ENCODE measurements around the gene ZFYVE28.

ZFYVE28 gene

DNA sequence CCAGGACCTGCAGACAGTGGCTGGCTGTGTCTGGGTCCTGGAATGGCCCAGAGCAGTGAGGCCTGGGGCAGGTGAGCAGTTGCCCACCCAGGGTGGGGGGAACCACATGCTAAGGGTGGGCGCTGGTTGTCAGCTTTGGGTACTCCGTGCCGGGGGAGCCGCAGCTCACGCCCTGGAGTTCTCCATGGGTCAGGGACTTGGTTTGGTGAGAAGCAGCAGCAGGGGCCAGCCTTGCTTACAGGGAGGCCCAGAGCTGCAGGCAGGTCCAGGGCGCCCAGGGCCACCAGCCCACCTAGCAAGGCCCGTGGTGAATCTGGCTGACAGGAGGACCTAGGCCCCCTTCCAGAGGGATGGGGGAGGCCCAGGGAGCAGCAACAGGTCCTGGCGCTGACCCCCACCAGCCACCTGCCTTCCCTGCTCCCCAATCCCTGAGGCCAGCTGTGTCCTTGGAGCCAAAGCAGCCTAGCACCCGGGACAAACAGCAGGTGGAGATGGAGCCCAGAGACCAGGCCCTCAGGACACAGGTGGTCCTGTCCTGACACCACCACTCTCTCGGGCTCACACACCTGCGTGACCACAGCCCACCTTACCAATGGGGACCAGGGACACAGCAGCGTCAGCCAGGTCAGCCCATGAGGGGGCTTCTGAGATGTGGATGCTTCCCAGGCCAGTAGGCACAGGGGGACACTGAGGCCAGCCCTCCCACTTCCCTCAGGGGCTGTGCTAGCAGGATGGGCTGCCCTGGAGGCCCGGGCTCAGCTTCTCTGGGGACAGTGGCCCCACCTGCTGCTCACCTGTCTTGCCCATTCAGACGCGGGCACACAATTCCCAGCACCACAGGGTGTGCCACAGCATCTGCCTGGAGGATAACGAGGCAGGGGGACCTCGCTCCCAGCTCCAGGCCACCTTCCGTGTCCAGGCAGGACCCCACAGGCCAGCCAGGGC, 160.1 kb downstream of the ZFYVE28 start:
- DNase-seq (ENCODE audit: low spot score) = no peak

DNA sequence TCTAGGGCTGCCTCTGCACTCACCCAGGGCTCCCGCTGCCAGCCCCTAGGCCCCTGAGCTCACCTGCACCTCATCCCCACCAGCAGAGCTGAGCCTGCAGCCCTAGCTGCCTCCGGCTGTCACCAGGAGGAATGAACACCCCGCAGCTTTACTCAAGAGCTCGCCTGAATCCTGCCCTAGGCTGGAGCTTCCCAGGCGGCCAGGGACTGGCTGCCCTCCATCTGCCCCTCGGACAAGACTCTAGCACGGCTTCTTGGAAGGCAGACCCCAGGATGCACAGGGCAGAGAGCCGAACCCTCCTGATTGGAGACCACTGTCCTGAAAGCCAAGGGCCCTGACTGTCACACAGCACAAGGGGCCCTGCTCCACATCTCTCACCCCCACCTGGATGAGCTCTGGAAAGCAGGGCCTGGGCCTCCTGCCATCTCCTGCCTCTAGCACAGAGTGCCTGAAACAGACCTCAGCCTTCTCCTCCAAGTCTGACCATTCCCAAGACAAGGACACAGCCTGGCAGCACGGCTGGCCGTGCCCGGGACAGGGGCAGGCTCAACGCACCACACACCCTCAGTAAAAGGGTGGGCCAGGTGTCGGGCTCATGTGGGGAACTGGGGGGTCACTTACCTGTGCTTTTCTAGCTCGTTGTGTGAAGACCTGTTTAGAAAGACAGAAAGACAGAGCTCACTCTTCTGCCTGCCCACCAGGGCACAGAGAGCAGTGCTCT, 160.9 kb downstream of the ZFYVE28 start:
- no peak for DNase-seq (ENCODE audit: low spot score)

DNA sequence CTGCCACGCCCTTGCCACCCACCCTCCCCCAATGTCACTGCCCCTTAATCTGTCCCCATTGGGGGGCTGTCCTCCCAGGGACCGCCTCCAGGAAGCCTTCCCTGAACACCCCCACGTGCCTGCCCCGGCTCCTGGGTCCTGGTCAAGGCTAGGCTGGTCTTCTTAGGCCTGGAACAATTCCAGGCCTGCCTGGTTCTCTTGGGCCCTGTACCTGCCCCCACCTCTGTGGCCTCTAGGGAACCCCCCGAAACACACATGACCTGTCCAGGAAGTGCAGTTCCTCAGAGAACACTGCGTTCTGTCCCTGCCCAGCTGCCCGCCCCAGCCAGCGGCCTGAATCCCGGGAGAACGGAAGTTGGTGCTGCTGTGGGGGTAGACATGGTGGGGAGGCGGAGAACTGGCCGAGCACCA, 161.7 kb downstream of the ZFYVE28 start:
- no peak for DNase-seq (ENCODE audit: low spot score)

DNA sequence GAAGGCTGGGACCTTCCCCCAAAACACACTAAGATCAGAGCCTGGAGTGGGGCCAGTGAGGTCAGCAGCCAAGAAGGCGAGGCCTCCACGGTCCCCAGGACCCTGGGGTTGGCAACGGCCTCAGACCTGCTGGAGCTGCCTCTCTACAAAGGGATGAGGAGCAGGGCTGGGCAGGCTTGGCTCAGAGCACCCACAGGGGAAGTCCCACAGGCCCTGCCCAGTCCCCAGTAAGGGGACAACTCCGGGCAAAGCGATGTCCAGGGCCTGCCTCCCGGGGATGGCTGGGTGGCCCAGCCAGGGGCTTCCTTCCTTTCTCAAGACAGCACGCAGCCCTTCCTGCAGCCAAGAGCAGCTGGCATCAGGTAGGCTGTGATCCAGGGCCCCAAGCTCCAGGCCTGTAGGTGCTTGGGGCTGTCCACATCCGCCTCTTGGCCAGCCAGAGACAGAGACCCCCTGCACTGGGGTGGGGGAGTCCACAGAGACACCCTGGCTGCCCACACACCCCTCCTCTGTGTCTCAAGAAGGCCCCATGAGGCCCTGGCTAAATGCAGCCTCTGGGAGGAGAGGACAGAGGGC, 162.2 kb downstream of the ZFYVE28 start:
- no peak for DNase-seq (ENCODE audit: low spot score)

DNA sequence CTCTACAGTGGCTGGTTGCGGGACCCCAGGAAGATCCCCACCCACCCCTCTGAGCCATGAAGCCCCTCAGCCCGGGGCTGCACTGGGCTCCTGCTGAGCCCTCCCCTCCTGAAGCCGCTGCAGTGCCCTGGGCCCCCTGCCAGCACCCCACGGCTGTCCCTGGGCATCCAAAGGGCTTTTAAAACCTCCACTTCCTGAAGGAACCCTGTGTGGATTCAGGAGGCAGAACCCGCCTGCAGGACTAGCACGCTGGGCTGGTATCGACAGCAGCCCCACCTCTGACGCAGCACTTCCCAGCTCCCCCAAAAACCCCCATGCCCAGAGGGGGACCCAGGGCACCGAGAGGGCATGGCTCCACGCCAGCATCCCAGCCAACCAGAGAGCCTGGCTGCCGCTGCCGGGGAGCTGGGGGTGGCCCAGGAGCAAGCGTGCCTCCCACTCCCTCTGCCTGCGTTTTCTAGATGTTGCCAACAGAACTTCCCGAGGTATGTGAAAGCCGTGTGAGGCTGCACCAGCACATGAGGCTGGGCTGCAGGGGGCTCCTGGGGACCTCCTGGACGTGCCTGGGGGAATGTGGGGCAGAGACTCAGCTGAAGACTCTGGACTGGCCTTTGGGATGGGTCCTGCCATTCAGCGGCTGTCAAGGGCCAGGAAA, 162.8 kb downstream of the ZFYVE28 start:
- no peak for DNase-seq (ENCODE audit: low spot score)

DNA sequence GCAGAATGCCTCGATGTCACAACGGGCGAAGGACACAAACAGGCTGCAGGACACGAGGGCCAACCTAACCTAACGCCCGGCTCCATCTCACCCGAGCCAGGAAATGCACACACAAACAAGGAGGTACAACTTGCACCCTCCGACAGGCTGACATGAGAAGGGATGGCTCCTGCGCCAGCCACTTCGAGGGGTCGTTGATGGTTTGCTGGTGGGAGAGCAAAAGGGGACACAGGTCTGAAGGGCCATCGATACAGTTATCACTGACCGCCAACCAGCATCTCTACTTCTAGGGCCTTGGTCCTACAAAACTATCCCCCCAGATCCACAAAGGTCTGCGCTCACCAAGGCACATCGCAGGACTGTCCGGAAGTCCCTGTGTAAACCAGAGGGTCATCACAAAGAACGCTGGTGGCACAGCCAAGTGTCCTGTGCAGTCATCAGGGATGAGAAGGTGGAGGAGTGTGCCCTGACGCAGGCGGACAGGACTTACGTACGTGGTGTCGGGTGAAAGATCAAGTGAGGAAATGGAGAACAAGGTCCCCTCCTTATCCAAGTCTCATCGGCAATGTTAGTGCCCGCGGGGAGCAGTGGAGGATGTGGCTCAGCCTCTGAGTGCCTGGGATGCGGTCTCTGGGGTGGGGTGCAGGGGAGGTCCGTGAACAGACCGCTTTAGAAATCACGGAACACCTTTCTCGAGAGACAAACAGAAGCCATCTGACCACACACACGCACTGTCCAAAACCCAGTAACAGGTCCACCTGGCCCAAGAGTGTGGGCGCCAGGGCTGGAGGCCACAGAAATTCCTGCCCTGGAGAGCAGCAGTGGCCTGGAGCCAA, 163.6 kb downstream of the ZFYVE28 start:
- no peak for DNase-seq (ENCODE audit: low spot score)

DNA sequence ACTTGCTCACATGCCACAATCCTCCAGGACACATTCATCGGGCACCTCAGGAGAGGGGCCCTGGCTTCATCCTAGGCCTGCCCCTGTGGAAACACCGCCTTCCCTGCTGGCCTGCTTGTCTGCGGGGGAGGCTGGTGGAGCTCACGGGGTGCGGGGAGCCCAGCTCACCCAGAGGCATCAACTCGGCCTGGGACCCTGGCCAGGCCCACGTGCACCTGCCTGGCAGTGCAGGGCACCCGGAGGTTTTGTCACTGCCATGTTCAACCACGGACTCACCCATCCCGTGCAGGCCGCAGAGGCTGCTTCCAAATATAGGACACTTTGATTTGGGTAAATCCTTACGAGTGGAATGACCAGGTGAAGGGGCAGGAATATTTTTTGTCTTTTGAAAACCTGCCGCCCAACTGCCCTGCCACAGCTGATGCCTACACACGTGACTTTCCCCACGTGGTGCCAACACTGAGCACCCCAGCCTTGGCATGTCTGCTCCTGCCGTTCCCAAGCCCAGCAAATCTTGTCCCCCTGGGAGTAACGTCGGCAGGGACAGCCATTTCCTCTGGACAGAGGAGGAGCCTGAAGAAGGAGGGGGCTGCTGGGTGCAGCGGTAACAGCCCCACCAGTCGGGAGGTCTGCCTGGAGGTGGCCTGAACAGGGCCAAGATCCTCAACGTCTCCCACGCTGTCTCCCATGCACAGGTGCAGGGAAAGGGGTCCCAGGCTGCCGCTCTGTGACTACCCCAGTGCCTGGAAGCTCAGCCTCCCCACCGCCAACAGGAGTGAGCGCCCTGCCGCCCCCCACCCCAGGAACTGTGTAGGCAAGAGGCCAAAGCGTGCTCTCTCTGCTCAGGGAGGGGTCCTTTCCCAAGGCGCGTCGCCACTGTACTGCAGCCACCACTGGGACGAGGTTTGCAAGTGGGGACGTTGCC, 165.0 kb downstream of the ZFYVE28 start:
- DNase-seq (ENCODE audit: low spot score) = no peak

DNA sequence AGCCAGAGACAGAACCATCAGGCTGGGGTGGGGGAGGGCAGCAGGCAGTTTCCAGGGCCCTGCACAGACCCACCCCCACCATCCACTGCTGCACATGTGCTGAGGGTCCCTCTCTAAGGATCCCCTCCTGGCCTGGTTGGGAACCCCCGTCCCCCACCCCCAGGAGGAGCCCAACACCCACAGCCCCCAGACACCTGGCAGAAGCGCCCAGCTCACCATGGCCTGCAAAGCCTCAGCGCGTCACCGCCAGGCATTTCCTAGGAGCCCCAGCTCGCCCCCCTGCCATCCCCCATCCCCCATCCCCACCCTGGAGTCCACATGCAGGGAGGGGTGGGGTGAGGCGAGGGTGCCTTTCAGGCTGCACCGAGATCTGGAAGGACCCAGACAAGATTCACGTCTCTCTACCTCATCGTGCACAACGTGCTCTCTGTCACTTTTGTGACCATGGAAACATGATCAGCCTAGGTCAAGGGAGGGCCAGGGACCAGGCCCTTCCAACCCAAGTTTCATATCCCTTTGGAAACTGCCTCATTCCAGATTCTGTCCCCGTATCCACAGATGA, 165.8 kb downstream of the ZFYVE28 start:
- no peak for DNase-seq (ENCODE audit: low spot score)

DNA sequence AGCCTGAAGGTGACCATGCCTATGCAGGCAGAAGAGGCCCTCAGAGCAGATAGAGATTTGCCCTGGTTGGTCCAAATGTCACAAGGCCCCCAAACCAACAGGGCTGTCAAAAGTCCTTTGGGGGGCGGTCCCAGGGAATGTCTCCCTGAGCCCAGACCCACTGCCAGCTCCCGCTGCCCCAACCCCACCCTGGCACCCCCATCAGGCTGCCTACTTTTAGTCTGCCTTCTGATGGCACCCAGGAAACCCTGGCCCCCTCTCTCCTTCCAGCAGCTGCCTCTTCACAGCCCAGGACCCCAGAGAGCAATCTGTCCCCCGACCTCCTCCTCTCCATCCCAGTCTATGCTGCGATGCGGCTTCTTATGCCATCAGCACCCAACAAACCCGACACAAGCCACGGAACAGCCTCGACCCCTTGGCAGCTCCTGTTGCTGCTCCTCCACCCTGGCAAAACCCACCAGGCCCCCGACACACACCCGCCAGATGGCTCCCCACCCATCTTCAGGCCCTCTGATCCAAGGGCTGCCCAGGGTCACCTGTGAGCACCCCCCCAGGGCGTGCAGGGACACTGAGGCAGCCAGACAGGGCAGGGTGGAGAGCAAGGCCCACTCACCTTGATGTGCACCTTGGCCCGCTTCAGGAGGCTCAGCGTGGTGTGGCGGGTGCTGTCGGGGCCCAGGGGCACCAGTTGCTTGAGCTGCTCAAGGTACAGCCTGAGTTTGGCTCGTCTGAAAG, 166.5 kb downstream of the ZFYVE28 start:
- no peak for DNase-seq (ENCODE audit: low spot score)

DNA sequence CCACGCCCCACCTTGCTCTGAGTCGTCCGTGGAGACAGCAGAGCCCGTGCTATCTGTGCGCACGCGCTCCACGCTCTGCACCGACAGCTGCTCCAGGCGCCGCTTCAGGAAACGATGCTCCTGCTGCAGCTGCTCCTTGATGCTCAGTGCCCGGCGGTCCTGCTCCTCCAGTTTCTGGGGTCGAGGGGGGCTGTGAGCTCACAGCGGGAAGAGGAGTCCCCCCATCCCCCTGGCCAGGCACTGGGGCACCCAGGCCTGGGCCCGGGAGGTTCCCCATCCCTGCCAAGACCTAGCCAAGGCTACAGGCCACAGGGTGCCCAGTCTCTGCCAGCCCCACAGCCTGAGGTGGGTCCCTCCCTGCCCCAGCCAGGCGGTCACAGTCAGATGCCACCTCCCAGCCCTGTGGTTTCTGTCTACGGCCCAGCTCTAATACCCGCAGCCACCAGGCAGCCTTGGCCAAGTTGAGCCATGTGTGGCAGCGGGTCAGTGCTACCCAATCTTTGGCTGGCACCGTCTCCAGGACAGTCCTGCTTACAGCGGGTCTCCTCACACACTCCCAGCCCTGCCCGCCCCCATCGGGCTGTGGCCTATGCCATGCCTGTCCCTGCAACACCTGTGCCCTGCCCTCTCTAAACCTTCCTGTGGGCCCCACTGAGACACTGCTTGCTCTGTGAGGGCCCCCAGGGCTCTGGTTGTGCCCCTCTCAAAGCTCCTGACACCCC, 167.2 kb downstream of the ZFYVE28 start:
- no peak for DNase-seq (ENCODE audit: low spot score)

DNA sequence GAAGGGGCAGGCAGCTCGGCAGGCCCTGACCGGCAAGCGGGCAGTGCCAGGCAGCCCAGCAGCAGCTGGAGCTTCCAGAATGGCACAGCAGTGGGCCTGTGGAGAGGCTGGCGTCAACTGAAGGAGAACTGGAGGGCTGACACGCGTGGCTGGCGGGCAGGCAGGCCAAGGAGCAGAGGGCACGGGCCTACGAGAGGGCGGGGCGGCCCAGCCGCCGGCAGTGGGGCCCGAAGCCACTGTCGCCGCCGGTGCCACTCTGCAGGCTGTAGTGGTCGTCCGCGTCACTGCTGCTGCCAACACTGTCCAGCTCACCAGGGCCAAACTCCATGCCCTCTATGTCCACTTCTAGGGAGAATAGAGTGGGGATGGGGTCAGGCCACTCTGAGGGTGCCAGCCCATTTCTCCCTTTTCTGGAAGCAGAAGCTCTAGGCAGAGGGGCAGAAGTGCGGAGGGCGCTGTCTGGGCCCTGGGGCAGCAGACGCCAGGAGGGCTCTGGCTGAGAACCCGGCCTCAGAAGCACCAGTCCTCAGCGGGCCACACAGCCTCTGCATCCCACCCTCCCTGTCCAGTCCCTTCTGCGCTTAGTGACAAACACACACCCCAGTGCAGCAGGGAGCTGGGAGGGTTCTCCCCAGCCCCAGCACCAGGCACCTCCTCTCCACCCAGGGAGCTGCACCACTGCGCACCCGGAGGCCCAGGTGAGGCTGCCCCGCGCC, 167.9 kb downstream of the ZFYVE28 start:
- no peak for DNase-seq (ENCODE audit: low spot score)

DNA sequence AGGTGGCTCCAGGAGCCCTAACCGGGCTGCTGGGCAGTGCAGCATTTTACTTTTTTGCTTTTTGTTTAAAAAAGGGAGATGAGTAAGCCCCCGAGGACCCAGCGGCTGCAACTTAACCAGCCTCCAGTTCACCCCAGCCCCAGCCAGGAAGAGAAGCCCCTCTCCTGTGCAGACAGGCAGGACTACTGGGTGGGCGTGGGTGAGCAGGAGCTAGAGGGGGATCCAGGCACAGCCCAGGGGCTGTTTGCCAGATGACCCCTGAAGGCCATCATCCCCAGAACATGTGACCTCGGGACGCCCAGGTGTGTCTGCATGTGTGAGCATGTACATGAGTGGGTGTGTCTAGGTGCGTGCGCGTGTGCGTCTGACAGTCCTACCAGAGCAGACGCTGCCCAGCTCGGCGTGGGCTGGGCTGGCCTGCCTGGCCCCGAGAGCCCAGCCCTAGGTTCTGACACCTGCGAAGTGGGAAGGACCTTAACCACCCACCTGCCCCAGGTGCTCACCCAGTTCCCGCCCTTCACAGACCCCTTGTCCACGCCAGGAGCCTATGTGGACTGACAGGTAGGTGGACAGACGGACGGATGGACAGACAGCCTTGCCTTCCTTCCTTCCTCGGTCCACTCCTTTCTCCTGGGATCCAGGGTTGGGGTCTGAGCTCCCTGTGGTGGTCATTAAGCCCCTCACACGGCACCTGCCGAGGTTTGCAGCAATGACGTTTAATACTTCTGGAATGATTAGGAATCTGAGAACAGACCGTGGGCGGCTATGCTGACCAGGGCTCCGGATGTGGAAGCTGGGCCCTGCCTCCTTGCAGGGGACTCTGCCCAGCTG, 168.7 kb downstream of the ZFYVE28 start:
- DNase-seq (ENCODE audit: low spot score) = no peak

DNA sequence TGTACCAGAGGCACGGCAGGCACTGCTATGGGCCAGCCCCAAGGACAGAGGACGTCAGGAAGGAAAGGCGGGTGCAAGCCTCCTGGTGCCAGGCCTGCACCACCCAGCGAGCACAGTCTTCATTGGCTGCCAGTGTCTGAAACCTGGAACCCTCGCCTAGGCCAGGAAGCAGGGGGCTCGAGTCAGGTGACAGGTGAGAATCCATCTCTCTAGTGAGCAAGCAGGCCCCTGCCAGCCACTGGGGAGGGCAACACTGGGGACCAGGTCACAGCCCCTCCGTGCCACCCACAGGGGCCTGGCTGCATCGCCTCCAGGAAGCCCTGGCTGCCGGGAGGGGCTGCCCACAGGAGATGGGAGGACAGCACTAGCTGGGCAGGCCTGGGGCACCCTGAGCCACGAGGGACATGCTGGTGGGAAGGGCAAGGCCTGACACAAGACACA, 169.6 kb downstream of the ZFYVE28 start:
- no peak for DNase-seq (ENCODE audit: low spot score)

DNA sequence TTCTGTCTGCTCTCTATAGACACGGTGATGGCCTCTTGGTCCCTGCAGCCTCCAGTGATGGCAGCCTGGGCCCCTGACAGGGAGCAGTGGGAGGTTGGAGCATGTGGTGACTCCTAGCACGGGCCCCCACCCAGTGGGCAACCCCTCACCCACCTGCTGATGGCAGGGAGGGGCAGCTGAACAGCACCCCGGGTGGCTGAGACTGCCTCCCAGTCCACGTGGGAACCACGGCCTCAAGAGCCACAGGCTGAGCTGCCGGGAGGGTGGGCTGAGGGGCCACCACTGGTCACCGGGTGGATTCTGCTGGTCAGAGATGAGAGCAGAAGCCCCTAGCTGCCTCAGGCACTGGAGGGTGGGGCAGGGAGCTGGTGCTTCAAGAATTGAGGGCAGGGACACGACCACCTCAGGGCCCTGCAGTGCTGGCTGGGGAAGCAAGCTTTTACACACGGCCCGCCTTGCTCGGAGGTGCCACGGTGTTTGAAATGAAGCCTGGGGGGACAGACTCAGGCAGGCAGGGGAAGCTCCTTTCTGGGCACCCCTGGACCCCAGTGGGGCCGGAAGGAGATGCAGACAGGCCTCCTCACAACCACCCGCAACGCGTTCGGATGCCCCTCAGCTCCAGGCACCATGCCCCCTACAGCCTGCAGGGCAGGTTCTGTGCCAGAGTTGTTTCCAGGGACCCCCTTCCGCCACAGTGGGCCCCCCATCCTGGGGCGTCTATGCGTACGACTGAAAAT, 170.2 kb downstream of the ZFYVE28 start:
- no peak for DNase-seq (ENCODE audit: low spot score)

DNA sequence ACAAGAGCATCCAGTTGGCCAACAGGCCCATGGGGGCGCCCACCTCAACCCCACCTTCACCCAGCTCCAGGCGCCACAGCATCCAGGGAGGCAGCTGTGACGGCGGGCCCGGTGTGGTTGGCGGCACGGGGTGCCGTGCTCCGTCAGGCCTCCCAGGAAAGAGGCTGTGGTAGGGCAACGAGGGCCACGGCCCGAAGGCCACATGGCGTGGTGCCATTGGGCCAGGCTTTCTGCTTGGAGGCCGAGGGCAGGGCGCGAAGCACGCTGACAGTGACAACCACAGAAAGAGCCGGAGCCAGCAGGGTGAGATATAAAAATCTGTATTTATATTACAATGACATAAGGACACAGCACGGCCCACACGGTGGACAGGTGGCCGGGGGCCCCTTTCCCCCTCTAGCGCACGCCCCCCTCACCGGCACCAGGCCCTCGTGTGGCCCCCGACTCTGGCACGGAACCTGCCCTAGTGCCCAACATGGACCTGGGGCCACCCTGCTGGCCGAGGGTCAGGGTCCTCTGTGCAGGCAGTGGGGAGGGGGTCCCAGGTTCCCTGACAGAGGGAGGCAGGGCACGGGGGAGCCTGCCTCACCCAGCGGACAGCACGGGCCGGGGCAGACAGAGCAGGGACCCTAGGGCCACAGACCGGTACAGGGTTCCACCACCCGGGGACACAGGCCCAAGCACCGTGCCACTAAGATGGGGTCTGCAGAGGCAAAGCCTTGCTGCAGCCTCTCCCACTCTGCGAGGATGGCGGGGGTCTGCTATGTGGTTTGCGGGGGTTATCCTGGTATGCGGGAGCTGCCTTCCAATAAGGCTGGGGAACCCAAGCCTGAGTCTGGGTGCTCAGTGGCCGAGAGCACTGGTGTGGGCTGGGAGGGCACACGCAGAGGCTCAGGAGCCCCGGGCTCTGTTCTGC, 171.1 kb downstream of the ZFYVE28 start:
- no peak for DNase-seq (ENCODE audit: low spot score)

Measured in hematopoietic multipotent progenitor cell treated with erythropoietin and hydrocortisone succinate and interleukin-3 and kit ligand, for 15 days (in vitro differentiated cells).